GM18499 (cell line): Measurements from ENCODE around the gene RPL27A.
"Not testable (repeated sequence)": the region's sequence is repeated elsewhere in the genome, so short reads cannot be mapped to it uniquely, and the experiment has no call there.

ENCODE experiments used
- ATAC-seq: cut with Tn5 transposase; IDR thresholded peaks from one replicate; pipeline ENCODE4 v1.9.1; 2021; ENCODE audit warnings: moderate number of reproducible peaks; ENCODE audit not compliant: insufficient read depth, unreplicated experiment

The RPL27A gene

DNA sequence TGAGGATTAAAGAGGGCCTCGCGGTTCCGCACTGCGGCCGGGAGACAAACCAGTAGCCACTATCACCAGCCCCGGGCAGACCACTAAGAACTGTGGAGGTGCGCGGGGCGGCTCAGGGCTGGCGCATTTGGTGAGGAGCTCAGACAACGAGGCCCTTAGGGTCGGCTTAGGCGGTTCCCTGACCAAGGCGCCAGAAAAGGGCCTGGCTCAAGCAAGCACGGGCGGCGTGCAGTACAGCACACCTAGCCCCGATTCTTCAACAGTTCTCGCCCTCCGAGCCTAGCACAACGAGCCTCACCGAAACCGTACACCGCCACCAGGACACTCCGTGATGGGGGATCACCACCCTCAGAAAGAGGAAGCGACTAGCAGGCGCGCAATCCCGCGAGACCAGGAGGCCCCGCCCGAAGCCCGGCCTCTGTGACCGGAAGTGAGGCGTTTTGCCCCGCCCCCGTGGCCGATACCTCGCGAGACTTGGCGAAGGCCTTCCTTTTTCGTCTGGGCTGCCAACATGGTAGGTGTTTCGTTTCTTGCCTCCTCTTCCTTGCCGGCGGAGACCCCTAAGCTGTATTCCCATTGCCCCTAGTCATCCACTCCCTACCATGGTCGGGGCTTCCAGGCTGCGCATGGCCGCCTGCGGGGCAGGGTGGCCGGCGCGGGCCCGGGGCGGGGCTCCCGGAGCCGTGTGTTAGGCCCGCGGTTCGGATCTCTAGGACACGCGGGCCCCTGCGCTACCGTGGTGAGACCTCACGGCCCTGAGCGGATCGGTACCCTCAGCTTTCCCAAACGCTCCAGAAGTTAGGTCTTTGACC lies at the start of gene RPL27A, which contains the start of gene TRIM66:
RPL27A (plus strand) TSS at position 490 of the 812 bp plus-strand sequence; CDS start at position 512, 22 bp downstream.
TRIM66 (minus strand) TSS at position 363 of the 812 bp plus-strand sequence. CDS start 10,391 bp downstream, outside the sequence.
- peak; percentile 85 for ATAC-seq

DNA sequence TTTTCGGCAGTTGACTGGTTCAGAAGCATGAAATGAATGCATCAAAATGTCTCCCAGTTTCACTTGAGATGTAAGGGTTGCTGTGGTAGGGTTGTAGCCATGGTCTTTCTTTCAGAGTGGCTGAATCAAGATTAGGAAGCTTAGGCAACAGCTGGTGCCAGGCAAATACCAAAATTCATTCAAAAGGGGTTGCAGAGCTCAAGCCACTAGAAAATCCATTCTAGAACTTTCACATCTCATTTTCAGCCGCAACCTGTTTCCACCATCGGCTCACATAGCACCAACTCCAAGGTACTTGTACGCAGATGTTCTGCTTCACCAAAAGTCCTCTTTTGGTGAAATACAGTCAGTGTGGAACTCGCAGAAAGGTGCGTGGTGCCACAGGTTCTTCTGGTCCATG lies 48.1 kb upstream of the RPL27A start:
- no peak for ATAC-seq

DNA sequence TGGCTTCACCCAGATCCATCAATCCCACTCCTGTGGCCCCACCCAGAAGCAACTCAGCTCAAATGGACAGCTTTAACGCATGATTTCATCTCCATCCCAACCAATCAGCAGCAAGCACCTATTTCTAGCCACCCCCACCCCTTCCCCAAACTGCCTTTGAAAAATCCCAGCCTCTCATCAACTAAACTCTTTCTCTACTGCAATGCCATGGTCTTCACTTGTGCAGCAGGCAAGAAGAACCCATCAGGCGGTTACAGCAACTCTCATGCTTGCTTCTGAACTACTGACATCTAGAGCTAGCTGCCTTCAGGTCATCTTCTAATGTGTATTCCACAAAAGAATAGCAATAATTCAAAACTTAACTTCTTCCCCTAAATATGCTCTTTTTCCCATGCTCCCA lies 46.5 kb upstream of the RPL27A start:
- no peak for ATAC-seq

DNA sequence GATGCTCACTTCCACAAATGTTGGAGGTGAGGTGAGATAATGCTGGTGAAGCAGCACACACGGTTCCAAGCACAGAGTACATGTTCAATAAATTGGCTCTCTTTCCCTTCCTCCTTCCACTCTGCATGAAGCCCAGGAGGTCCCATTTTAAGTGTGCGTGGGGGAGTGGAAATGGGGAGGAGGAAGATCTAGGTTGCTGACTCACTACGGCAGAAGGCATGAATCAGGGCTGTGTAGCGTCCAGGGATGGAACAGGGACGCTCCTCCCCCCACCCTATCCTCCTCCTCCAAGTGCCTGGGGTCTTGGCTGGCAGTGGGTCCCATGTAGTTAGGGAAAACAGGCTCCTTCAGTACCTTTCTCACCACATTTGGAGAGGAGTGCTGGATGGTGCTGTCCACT lies 44.3 kb upstream of the RPL27A start:
- no peak for ATAC-seq

DNA sequence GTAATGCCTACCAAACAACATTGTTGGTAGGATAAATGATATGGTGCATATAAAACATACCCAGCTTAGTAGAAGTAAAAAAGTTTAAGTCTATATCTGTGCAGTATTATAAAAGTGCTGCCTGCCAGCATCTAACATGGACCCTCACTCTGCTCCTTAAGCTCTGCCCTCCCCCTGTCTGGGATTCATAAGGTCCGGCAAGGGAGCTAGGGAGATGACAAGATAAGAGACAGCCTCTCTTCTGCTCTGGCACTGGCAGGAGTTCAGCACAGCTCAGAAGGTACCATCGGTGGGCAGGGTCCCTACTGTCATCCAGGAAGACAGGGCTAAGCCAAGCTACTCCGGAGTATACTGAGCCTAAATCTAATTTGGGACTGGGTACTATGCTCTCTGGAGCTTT lies 42.9 kb upstream of the RPL27A start:
- ATAC-seq, result no peak

DNA sequence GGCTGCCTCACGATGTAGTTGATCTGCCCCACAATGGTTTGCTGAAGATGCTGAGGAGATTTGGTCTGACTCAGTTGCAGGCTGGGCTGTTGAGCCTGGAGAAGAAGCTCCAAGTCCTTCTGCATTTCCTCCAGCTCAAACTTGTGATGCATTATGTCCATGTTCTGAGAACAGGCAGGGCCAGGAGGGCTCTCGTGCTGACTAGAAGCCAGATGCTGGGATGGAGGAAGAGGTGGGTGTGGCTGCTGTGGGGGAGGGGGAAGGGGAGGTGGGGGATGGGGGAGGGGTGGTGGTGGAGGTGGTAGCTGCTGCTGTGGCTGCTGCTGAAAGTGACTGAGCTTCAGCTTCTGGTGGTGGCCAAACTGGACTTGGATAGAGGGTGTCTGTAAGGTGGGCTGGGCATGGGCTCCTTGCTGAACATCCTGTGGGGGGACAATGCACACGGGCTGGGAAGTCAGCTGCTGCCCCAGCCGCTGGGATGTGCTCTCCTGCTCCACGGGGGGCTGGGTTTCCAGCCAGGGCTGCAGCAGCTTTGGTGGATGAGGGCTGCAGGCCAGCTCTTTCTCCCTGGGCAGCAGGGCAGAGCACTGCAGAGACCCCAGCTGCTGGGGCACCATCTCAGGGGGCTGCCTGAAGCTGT lies 42.2 kb upstream of the RPL27A start:
- ATAC-seq, result no peak

DNA sequence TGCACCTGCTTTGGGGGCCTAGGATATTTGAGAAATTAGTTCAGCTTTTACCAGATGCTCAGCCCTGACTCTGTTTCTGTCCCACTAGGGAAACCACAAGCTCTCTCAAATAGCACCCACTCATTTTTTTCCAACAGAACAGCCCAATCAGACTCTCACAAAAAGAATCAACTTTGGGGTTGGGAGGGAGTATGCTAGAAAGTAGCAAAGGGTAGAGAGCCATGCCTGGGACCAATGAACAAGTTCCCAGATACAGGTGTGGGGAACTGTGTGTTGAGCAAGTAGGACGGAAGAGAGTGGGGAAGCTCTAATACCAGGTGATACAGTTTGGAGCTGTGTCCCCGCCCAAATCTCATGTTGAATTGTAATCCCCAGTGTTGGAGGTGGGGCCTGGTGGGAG lies 41.3 kb upstream of the RPL27A start:
- no peak for ATAC-seq

DNA sequence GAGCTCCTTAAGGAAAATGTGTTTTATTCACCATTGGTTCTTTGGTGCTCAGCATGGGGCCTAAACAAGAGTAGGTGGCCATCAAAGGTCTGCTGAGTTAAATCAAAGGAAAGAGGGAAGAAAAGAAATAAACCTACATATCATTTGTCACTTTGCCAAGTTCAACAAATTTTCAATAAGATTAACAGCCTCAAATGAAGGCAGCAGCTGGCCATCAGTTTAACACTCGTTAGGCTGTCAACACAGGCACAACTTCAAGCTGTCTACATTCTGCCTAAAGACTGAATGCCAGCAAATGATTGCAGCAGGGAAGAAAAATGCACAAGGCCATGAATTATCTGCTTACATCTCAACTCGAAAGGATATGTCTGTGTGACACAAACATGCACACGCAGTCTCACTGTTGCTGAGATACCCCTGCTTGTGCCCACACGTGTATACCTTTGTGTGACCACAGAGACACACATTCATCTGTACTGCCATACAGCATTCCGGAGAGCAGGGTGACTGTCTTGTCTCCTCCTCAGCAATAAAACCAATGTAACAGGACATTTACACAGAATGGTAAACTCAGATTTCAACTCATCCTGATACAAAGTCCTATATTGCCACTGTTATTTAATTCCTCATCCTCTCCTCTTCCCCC lies 40.3 kb upstream of the RPL27A start:
- ATAC-seq, result no peak

DNA sequence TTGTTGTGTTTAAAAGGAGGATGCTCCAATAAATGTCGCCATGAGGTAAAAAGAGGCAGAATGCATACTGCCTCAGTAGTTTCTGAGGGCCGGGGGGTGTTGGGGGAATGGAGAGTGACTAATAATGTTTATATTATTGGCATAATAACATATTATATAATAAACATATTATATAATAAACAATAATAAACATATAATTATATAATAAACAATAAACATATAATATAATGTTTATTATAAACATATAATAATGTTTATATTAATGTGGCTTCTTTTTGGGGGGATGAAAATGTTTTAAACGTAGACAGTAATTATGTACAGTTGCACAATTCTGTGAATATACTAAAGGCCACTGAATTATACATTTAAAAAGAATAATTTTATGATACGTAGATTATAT lies 35.7 kb upstream of the RPL27A start:
- ATAC-seq, result no peak

DNA sequence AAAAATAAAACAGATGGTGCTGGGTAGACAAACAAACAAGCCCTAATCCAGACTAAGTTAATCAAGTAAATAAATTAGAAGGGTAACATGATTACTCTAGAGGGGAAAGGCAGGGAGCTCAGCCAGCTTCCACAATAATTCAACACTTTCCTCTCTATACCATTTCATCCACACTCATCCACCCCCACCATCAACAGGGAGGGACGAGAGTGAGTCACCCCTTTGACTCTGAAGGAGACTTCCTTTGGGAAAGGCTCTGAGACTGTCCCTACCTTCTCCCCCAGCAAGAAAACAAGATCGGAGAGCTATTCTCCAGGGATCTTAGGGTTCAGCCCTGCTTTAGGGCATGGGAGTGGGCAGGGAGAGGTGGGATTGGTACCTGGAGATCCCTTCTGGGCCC lies 33.2 kb upstream of the RPL27A start:
- ATAC-seq, result no peak

DNA sequence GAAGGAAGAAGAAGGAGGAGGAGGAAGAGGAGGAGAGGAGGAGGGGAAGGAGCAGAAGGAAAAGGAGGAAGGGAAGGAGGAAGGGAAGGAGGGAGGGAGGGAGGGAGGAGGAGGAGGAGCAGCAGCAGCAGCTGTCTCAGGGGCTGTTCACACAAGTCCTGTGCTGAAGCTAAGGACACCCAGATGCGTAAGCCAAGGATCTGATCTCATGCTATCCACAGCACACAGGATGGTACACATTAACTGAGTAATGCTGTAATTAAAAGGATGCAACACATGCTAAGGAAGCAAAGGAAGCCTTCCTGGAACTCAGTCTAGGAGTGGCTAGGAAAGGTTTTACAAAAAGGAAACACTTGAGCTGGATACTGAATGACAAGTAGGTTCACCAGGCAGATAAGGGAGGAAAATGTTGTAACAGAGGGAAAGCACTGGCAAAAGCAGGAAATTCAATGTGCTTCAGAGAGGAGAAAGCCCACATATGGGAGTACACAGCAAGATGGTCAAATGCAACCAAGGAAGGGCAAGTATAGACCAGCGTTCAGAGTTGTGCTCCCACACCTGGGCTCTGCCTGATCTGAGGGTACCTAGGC lies 32.1 kb upstream of the RPL27A start:
- ATAC-seq, result no peak

DNA sequence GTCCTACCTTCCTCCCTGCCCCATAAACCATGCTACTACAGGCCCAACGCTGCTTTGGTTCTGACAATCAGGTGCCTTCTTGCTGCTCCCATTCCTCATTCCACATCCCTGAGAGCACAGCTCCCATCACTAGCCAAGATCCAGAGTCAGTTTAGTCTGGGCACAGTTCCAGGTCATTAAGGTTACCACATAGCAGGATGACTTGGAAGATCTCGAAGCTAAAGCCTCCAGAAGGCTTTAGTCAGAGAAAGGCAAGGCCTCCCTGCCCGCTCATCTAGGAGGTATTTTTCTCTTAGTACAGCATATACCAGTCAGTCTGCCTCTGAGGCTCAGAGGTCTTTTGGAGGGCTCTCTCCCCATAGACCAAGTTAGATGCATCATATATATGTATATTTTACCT lies 30.5 kb upstream of the RPL27A start:
- ATAC-seq, result no peak

DNA sequence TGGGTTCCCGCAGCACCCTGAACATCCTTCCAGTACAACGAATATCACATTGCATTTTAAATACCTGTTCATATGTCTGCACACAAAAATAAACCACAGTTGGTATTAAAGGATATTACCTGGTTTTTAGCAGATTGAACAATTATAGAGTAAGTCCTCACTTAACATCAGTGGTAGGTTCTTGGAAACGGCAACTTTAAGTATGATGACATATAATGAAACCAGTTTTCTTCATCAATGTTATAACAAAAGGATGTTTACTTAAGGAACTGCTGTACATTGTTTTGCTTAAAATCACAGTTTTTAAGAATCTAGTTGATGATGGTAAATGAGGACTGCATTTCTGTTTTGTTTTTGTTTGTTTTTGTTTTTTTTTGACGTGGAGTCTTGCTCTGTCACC lies 28.1 kb upstream of the RPL27A start:
- ATAC-seq, result no peak

DNA sequence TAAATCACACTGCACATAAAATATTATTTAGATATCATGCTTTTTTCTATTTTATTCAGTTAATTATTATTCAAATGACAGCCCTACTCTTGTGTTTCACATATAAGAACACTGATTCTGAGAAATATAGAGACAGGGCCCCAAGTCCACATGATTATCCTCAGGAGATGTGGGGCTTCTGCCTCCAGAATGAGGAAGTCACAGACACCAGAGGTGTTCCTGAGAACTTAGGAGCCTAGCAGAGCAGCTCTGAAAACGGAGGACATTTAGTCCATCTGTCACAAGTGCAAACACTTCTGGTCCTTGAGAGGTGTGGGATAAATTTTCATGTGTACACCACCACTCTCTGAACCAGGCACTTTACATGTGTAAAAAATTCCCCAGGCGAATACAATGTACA lies 26.3 kb upstream of the RPL27A start:
- no peak for ATAC-seq

DNA sequence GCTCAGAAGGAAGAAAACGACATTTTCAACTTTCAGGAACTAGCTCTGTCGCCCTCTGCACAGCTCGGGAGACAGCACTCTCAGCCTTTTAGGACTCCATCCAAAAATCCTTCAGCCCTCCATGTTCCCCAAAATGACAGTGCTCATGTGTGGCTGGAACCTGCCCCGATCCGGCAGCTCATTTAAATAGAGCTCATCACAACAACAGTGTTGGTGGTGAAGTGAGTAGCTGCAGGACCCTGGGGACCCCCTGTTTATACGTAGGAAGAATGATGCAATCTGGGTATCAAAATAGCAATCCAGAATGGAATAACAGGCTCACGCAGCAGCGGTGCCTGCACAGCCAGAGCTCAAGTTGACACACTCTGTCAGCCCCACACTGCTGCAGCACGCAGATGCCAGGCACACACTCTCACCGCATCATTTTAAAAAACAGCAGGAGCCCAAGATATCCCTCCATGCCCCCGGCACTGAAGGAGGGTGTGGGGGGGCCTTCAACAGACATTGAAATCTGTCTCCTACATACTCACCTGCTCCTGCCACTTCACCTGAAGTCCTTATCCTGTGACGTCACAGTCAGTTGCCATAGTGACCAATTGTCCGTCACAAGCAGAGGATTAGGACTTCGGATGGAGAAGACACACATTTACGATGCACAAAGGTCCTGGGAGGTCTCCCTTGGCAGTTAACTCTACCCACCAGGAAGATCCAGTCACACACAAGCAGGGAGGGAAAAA lies 24.1 kb upstream of the RPL27A start:
- ATAC-seq, result no peak

DNA sequence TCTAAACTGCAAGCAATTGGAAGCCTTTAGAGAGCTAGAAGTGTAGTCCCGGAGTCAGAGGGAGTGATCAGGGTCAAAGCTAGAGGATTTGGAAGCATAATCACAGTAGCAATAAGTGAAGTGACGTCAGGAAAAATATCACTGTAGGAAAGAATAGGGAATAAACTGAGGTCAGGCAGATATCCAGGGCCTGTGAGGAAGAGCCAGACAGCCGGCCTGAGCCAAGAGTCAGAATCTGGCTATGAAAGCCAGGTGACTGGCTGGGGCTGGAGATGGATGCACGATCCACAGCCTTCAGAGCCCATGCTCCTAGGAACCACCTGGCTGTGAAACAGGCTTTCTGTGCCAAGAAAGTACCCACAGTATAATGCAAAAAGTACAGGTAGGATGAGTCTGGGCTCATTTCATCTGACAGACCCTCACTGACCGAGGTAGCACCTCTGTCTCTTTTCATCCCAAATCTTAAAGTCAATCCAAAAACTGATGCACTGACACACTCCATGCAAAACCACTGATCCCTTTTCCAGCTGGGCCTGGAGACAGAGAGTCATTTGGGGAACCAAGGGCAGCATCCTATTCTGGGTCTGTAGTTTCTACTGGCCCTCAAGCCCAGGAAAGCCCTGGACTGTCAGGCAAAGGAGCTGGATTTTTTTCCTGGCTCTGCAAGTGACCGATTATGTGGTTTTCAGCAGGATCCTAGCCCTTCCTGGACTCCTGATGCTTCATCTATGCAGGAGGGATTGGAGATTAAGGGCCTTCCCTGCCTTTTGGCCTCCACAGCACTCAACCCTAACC lies 21.4 kb upstream of the RPL27A start:
- ATAC-seq, result no peak

DNA sequence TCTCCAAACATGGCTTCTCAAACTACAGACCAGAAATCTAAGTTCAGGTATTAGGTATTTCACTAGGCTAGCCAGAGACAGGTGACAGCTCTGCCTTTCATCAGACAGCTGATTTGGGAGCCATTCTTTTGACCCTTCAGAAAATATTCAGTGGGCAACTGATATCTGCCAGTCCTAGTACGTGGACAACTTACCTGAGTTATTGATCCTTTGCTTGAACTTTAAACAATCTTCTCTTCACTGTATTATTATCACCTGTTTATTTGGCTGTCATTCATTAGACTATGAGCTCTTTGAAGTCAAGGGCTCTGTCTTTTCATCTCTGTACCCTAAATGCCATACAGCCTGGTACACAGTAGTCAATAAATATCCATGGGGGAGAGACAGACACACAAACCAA lies 17.4 kb upstream of the RPL27A start:
- no peak for ATAC-seq

DNA sequence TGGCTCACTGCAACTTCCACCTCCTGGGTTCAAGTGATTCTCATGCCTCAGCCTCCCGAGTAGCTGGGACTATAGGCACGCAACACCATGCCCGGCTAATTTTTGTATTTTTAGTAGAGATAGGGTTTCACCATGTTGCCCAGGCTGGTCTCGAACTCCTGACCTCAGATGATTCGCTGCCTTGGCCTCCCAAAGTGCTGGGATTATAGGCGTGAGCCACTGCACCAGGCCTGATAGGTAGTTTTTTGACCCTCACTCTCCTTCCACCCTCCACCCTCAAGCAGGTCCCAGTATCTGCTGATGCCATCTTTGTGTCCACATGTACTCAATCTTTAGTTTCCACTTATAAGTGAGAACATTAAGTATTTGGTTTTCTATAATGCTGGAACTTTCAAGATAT lies 12.5 kb upstream of the RPL27A start:
- not testable (repeated sequence) for ATAC-seq

DNA sequence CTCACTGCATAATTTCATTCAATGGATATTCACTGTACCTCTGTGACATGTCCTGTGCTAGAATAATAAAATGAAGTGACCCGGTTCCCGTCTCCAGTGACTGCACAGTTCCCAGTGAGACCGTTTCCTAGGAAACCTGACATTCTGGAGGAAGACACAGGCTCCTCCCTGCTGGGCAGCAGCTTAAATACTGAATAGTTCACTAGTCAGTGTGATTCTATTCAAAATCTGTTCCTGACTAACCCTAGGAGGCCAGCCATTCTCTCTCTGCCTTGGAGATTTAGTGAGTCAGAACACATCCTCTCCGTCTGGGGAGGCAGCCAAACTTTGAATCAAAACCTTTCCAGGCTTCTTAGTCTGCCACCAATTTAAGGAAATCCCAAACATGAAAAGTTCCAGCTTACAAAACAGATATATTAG lies 11.4 kb upstream of the RPL27A start:
- ATAC-seq, result no peak
